ENCODE measurements around the gene PTTG2. TPM values are rescaled to one million over a fixed set of nuclear protein-coding genes. Genes with fewer than 3 reads are reported as not detected.

The PTTG2 gene
- total RNA-seq, 1 donor from 2014 or later = not detected

GRCh38 chr4:37982736-37983135 is 22.5 kb downstream of the PTTG2 start:
- TF ChIP-seq, protein P1, sequence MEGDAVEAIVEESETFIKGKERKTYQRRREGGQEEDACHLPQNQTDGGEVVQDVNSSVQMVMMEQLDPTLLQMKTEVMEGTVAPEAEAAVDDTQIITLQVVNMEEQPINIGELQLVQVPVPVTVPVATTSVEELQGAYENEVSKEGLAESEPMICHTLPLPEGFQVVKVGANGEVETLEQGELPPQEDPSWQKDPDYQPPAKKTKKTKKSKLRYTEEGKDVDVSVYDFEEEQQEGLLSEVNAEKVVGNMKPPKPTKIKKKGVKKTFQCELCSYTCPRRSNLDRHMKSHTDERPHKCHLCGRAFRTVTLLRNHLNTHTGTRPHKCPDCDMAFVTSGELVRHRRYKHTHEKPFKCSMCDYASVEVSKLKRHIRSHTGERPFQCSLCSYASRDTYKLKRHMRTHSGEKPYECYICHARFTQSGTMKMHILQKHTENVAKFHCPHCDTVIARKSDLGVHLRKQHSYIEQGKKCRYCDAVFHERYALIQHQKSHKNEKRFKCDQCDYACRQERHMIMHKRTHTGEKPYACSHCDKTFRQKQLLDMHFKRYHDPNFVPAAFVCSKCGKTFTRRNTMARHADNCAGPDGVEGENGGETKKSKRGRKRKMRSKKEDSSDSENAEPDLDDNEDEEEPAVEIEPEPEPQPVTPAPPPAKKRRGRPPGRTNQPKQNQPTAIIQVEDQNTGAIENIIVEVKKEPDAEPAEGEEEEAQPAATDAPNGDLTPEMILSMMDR (conservative IDR thresholded peaks at IDR 0.05; ENCODE audit: low read depth, low read length) = peak; percentile 27
- H3K4me3 ChIP-seq (ENCODE audit: low read depth, low read length) = no peak overlapping the region
- DNase-seq (ENCODE audit: low read depth) = no peak

DNA sequence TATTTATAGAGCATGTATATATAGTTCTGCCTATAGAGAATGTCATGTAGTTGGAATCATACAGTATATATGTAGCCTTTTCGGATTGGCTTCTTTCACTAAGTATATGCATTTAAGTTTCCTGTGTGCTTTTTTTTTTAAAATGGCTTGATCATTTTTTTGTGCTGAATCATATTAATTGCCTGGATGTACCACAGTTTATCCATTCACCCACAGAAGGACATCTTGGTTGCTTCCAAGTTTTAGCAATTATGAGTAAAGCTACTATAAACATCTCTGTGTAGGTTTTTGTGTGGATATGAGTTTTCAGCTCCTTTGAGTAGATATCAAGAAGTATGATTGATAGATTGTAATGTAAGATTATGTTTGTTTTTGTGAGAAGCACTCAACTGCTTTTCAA is 23.8 kb downstream of the PTTG2 start:
- no peak for DNase-seq (ENCODE audit: low read depth)
- no peak overlapping the region for H3K4me3 ChIP-seq (ENCODE audit: low read depth, low read length)
- TF ChIP-seq, protein P1 (conservative IDR thresholded peaks at IDR 0.05; ENCODE audit: low read depth, low read length) = no peak

DNA sequence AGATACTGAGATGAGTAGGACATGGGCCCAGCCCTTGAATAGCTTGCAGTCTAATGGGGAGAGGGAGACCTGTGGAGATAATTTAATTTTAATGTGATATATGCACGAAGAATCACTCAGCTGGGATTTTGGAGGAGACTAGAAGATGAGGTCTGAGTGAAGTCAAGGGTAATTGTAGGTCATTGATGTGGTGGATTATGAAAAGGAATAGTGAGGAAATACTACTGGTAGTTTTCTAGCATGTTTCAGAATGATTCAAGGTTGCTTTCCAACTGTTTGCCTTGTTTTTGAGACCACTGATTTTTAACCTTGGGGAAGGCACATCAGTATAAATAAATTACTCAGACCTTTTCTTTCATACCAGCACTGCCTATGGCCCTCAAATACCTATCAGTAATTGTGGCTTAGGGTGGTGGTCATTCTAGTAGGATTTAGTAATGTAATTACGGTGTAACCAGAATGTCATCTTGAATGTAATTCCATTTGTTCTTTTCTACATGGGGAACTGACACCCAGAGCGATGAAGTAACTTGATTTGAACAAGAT is 25.6 kb downstream of the PTTG2 start:
- H3K4me3 ChIP-seq (ENCODE audit: low read depth, low read length) = no peak overlapping the region
- TF ChIP-seq, protein P1 (conservative IDR thresholded peaks at IDR 0.05; ENCODE audit: low read depth, low read length) = no peak
- no peak for DNase-seq (ENCODE audit: low read depth)

- no peak for DNase-seq (ENCODE audit: low read depth)
- H3K4me3 ChIP-seq (ENCODE audit: low read depth, low read length) = no peak overlapping the region
- TF ChIP-seq, protein P1 (conservative IDR thresholded peaks at IDR 0.05; ENCODE audit: low read depth, low read length) = no peak
Observed at GRCh38 chr4:37988670-37989069, 28.5 kb downstream of the PTTG2 start.

DNA sequence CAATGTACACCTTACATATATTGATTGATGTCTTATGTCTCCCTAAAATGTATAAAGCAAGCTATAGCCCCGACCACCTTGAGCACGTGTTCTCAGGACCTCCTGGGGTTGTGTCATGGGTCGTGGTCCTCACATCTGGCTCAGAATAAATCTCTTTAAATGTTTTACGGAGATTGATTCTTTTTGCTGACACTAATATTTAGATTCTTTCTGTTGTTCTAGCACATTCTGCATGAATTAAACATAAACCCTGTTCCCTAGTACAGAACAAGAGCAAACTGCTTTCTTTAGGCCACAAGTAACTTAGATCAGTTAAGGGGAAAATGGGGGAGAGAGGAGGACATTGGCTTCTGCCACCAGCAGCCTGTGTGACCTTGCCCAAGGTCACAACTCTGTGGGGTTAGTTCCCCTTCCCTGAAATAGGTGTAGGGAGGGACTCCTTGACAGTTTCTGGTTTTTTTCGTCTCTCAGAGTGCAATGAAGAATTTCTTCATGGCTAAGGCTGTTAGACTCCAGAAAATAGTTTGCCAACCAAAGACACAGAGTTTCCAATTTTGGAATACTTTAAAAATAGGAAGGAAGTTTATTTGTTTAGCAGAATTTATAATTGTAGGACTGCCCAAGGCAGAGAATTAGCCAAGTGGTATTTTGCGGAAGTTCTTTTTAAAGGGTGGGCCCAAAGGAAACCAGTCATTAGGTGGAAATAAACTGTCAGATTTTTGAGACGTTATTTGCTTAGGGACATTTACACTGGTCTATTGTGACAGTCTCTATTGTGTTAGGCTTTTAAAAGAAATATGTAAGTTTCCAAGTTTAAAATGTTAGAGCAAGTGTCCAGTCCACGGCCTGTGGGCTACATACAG is 29.4 kb downstream of the PTTG2 start:
- no peak overlapping the region for H3K4me3 ChIP-seq (ENCODE audit: low read depth, low read length)
- no peak for DNase-seq (ENCODE audit: low read depth)
- TF ChIP-seq, protein P1 (conservative IDR thresholded peaks at IDR 0.05; ENCODE audit: low read depth, low read length) = no peak

- no peak for DNase-seq (ENCODE audit: low read depth)
- H3K4me3 ChIP-seq (ENCODE audit: low read depth, low read length) = no peak overlapping the region
- TF ChIP-seq, protein P1 (conservative IDR thresholded peaks at IDR 0.05; ENCODE audit: low read depth, low read length) = no peak
Observed at GRCh38 chr4:37990731-37991245, 30.6 kb downstream of the PTTG2 start.

All from epithelial cell of proximal tubule (primary cell).